Peyer's patch (tissue), 4 donors: Measurements from ENCODE around the gene PAX2. TPM values are rescaled to one million over a fixed set of nuclear protein-coding genes. Genes with fewer than 3 reads are reported as not detected.
A peak's percentile ranks its signal among the peaks of the same experiment; 100 is the strongest.

ENCODE experiments used
- DNase-seq, 3 donors: peaks; one replicate each; pipeline ENCODE4 v3.0.0-alpha.2; 2017 to 2019
- H3K27ac ChIP-seq, 4 donors: fragments of 200-600 bp; sonication (generic); one replicate each; pipeline ENCODE4 v1.5.1; 2016 to 2019
- H3K27me3 ChIP-seq, 2 donors: fragments of 200-600 bp; sonication (generic); one replicate each; pipeline ENCODE4 v1.5.1; 2019
- H3K36me3 ChIP-seq, 3 donors: fragments of 200-600 bp; sonication (generic); one replicate each; pipeline ENCODE4 v1.5.1; 2016 to 2019
- H3K4me1 ChIP-seq, 4 donors: fragments of 200-600 bp; sonication (generic); one replicate each; pipeline ENCODE4 v1.5.1; 2016 to 2019
- H3K4me3 ChIP-seq, 4 donors: fragments of 200-600 bp; sonication (generic); 1 replicate in 3 of 4; 2 replicates in 1 of 4; pipeline ENCODE4 v1.5.1; 2016 to 2019; ENCODE audit warnings: mild to moderate bottlenecking in 1 of 4
- H3K9me3 ChIP-seq, 4 donors: fragments of 200-600 bp; sonication (generic); one replicate each; pipeline ENCODE4 v1.5.1; 2016 to 2019; ENCODE audit warnings: mild to moderate bottlenecking in 1 of 4
- CTCF ChIP-seq, 6 experiments: fragments of 450-650 bp in 4 of 6; fragments of 200-600 bp in 2 of 6; sonication (generic) in 1 of 6; IDR thresholded peaks; one replicate each; pipeline ENCODE4 v1.5.1; 2017 to 2019; ENCODE audit warnings: antibody characterized with exemption in 6 of 6, mild to moderate bottlenecking in 3 of 6, moderate library complexity in 1 of 6
- POLR2A ChIP-seq, 2 donors: fragments of 450-650 bp; IDR thresholded peaks; one replicate each; pipeline ENCODE4 v1.5.1; 2017; ENCODE audit warnings: antibody characterized with exemption in 2 of 2, mild to moderate bottlenecking in 2 of 2, moderate library complexity in 2 of 2
- total RNA-seq, 4 donors: library from RNA; depleted of rRNA; stranded (reverse); fragments of >200 nt; gene quantifications; one replicate each; pipeline ENCODE4 v1.1.0, GENCODE V29; 2016

The PAX2 gene
- total RNA-seq, 4 donors from 2014 or later, result not detected

GRCh38 chr10:100735337-100736143 lies 9.8 kb upstream of the PAX2 start:
- no peak for DNase-seq
- peaks cover 3 to 66% of the 10 kb centered on the region in 2 donors for H3K27me3 ChIP-seq

GRCh38 chr10:100736144-100736808 lies 9.1 kb upstream of the PAX2 start:
- Histone ChIP-seq H3K4me1 (peaks cover 0 to 30% (median 2%) of the 10 kb centered on the region in 4 donors), H3K36me3 (no peaks in the 10 kb centered on the region), H3K27ac (no peak overlapping the region), H3K4me3 (no peak overlapping the region), H3K27me3 (peaks cover 3 to 66% of the 10 kb centered on the region in 2 donors), H3K9me3 (no peaks in the 10 kb centered on the region)
- no peak for TF ChIP-seq POLR2A (IDR thresholded peaks at IDR 0.05)
- TF ChIP-seq CTCF (IDR thresholded peaks at IDR 0.05), result no peak
- no peak for DNase-seq

More at GRCh38 chr10:100735337-100736143, 9.8 kb upstream of the PAX2 start:
- Histone ChIP-seq H3K36me3 (no peaks in the 10 kb centered on the region), H3K9me3 (no peaks in the 10 kb centered on the region), H3K27ac (no peak overlapping the region), H3K4me3 (no peak overlapping the region), H3K4me1 (peaks cover 0 to 37% (median 6%) of the 10 kb centered on the region in 4 donors)
- TF ChIP-seq POLR2A (IDR thresholded peaks at IDR 0.05) (no peak), CTCF (IDR thresholded peaks at IDR 0.05) (no peak)

- Histone ChIP-seq H3K27me3 (peaks cover 3 to 68% of the 10 kb centered on the region in 2 donors), H3K4me1 (peaks cover 0 to 28% (median 0%) of the 10 kb centered on the region in 4 donors), H3K36me3 (no peaks in the 10 kb centered on the region), H3K27ac (no peak overlapping the region), H3K9me3 (no peaks in the 10 kb centered on the region), H3K4me3 (no peak overlapping the region)
- no peak for DNase-seq
- TF ChIP-seq CTCF (IDR thresholded peaks at IDR 0.05), result no peak
- no peak for TF ChIP-seq POLR2A (IDR thresholded peaks at IDR 0.05)
Observed at GRCh38 chr10:100736809-100737354, 8.5 kb upstream of the PAX2 start.

GRCh38 chr10:100737355-100738054 lies 7.9 kb upstream of the PAX2 start:
- H3K36me3 ChIP-seq, result no peaks in the 10 kb centered on the region
- peaks cover 0 to 28% (median 2%) of the 10 kb centered on the region in 4 donors for H3K4me1 ChIP-seq
- no peak for DNase-seq
- H3K9me3 ChIP-seq, result no peaks in the 10 kb centered on the region
- TF ChIP-seq CTCF (IDR thresholded peaks at IDR 0.05) (no peak), POLR2A (IDR thresholded peaks at IDR 0.05) (no peak)
- no peak overlapping the region for H3K27ac ChIP-seq
- H3K4me3 ChIP-seq, result peak overlapping the region in 3 of 4 donors; percentile 7 to 30 (median 20)
- H3K27me3 ChIP-seq, result peaks cover 3 to 71% of the 10 kb centered on the region in 2 donors

GRCh38 chr10:100738055-100738827 lies 7.1 kb upstream of the PAX2 start:
- Histone ChIP-seq H3K27ac (no peak overlapping the region), H3K27me3 (peaks cover 3 to 77% of the 10 kb centered on the region in 2 donors), H3K4me3 (no peak overlapping the region), H3K36me3 (no peaks in the 10 kb centered on the region), H3K4me1 (peaks cover 0 to 28% (median 2%) of the 10 kb centered on the region in 4 donors), H3K9me3 (no peaks in the 10 kb centered on the region)
- no peak for DNase-seq
- no peak for TF ChIP-seq CTCF (IDR thresholded peaks at IDR 0.05)
- no peak for TF ChIP-seq POLR2A (IDR thresholded peaks at IDR 0.05)
